HEK293 (cell line): Measurements from ENCODE around the gene GDPD3.

ENCODE experiments used
- TCF7L2 ChIP-seq: IDR thresholded peaks from 2 replicates; pipeline ENCODE4 v1.6.1; 2011; ENCODE audit warnings: low read depth, mild to moderate bottlenecking, inconsistent platforms, low read length, moderate library complexity, borderline replicate concordance
- ZBTB1 ChIP-seq: fragments of 450-650 bp; formaldehyde crosslinking; IDR thresholded peaks from 2 replicates; pipeline ENCODE4 v1.5.1; 2016; ENCODE audit warnings: missing biosample characterization, missing genetic modification characterization
- ZNF133 ChIP-seq: fragments of 450-650 bp; formaldehyde crosslinking; IDR thresholded peaks from 2 replicates; pipeline ENCODE4 v1.5.1; 2016; ENCODE audit warnings: missing biosample characterization, missing genetic modification characterization
- ZNF2 ChIP-seq: fragments of 450-650 bp; formaldehyde crosslinking; IDR thresholded peaks from 2 replicates; pipeline ENCODE4 v1.5.1; 2016; ENCODE audit warnings: missing biosample characterization, missing genetic modification characterization
- ZNF501 ChIP-seq: fragments of 450-650 bp; formaldehyde crosslinking; IDR thresholded peaks from 2 replicates; pipeline ENCODE4 v1.5.1; 2016; ENCODE audit warnings: missing biosample characterization, missing genetic modification characterization
- TF ChIP-seq, protein P1 (sequence below): fragments of 450-650 bp; formaldehyde crosslinking; IDR thresholded peaks from 2 replicates; pipeline ENCODE4 v1.5.1; 2016; ENCODE audit warnings: missing biosample characterization, missing genetic modification characterization

DNA sequence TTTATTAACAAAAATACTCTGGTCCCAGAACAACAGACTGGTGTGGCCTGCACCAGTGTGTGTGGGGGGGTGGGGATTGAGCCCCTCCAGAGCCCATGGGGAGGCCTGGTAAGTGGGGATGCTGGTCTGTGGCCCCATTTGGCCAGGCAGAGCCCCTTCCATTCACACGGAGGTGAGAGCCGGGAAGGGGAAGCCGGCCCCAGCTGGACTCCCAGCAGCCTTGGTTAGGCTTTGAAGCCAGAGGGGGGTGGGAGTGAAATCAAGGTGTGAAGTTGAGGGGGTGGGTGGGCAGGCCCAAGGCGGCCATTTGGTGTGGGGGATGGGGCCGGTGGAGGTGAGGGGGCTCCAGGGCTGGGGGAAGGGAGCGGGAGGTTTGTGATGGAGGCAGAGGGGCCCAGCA is 27.5 kb downstream of the GDPD3 start:
- no peak for TF ChIP-seq ZNF2 (tag by site-specific recombination)
- no peak for TF ChIP-seq ZNF133
- TF ChIP-seq ZNF501 (tag by site-specific recombination) = no peak
- TF ChIP-seq, protein P1, sequence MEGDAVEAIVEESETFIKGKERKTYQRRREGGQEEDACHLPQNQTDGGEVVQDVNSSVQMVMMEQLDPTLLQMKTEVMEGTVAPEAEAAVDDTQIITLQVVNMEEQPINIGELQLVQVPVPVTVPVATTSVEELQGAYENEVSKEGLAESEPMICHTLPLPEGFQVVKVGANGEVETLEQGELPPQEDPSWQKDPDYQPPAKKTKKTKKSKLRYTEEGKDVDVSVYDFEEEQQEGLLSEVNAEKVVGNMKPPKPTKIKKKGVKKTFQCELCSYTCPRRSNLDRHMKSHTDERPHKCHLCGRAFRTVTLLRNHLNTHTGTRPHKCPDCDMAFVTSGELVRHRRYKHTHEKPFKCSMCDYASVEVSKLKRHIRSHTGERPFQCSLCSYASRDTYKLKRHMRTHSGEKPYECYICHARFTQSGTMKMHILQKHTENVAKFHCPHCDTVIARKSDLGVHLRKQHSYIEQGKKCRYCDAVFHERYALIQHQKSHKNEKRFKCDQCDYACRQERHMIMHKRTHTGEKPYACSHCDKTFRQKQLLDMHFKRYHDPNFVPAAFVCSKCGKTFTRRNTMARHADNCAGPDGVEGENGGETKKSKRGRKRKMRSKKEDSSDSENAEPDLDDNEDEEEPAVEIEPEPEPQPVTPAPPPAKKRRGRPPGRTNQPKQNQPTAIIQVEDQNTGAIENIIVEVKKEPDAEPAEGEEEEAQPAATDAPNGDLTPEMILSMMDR (tag by site-specific recombination) = no peak
- no peak for TF ChIP-seq ZBTB1 (tag by site-specific recombination)
- no peak for TF ChIP-seq TCF7L2
